HEK293T (cell line): ENCODE data around the gene SMDT1.

Experiments
- BHLHE40 ChIP-seq: fragments of 450-650 bp; IDR thresholded peaks from 2 replicates; pipeline ENCODE4 v1.6.1; 2016; ENCODE audit warnings: mild to moderate bottlenecking, moderate library complexity, borderline replicate concordance
- ELF4 ChIP-seq: fragments of 450-650 bp; IDR thresholded peaks from 2 replicates; pipeline ENCODE4 v1.6.1; 2017; ENCODE audit warnings: antibody characterized with exemption
- FOXA1 ChIP-seq: fragments of 450-650 bp; IDR thresholded peaks from 2 replicates; pipeline ENCODE4 v1.6.1; 2016; ENCODE audit warnings: mild to moderate bottlenecking
- FOXK2 ChIP-seq: fragments of 450-650 bp; IDR thresholded peaks from 2 replicates; pipeline ENCODE4 v1.6.1; 2016; ENCODE audit warnings: mild to moderate bottlenecking
- FOXM1 ChIP-seq: fragments of 450-650 bp; IDR thresholded peaks from 2 replicates; pipeline ENCODE4 v1.6.1; 2017; ENCODE audit warnings: mild to moderate bottlenecking, borderline replicate concordance
- HDGF ChIP-seq: fragments of 450-650 bp; IDR thresholded peaks from 2 replicates; pipeline ENCODE4 v1.6.1; 2017; ENCODE audit warnings: antibody characterized with exemption, borderline replicate concordance
- LEF1 ChIP-seq: fragments of 450-650 bp; IDR thresholded peaks from 2 replicates; pipeline ENCODE4 v1.6.1; 2017; ENCODE audit warnings: mild to moderate bottlenecking, borderline replicate concordance
- NFRKB ChIP-seq: fragments of 450-650 bp; IDR thresholded peaks from 2 replicates; pipeline ENCODE4 v1.6.1; 2016; ENCODE audit warnings: mild to moderate bottlenecking, moderate library complexity
- SP1 ChIP-seq: fragments of 450-650 bp; IDR thresholded peaks from 2 replicates; pipeline ENCODE4 v1.6.1; 2017
- SUZ12 ChIP-seq: fragments of 450-650 bp; IDR thresholded peaks from 2 replicates; pipeline ENCODE4 v1.6.1; 2016; ENCODE audit warnings: mild to moderate bottlenecking
- TARDBP ChIP-seq: fragments of 450-650 bp; IDR thresholded peaks from 2 replicates; pipeline ENCODE4 v1.6.1; 2016
- ZNF384 ChIP-seq: fragments of 450-650 bp; IDR thresholded peaks from 2 replicates; pipeline ENCODE4 v1.6.1; 2016
- TF ChIP-seq, protein P1 (sequence below): fragments of 450-650 bp; IDR thresholded peaks from 2 replicates; pipeline ENCODE4 v1.6.1; 2016

- TF ChIP-seq ZNF384 (no peak), BHLHE40 (no peak), FOXK2 (no peak), ELF4 (no peak), TARDBP (no peak), FOXA1 (no peak), HDGF (no peak), SUZ12 (no peak), LEF1 (no peak), SP1 (no peak), NFRKB (no peak), FOXM1 (no peak)
- TF ChIP-seq, protein P1, sequence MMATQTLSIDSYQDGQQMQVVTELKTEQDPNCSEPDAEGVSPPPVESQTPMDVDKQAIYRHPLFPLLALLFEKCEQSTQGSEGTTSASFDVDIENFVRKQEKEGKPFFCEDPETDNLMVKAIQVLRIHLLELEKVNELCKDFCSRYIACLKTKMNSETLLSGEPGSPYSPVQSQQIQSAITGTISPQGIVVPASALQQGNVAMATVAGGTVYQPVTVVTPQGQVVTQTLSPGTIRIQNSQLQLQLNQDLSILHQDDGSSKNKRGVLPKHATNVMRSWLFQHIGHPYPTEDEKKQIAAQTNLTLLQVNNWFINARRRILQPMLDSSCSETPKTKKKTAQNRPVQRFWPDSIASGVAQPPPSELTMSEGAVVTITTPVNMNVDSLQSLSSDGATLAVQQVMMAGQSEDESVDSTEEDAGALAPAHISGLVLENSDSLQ: no peak
These were observed 4.4 kb upstream of the SMDT1 start for GRCh38 chr22:42074846-42075676.
